ENCODE results near the gene DGLUCY.
"Not testable (repeated sequence)": the region's sequence is repeated elsewhere in the genome, so short reads cannot be mapped to it uniquely, and the experiment has no call there.

The DGLUCY gene

DNA sequence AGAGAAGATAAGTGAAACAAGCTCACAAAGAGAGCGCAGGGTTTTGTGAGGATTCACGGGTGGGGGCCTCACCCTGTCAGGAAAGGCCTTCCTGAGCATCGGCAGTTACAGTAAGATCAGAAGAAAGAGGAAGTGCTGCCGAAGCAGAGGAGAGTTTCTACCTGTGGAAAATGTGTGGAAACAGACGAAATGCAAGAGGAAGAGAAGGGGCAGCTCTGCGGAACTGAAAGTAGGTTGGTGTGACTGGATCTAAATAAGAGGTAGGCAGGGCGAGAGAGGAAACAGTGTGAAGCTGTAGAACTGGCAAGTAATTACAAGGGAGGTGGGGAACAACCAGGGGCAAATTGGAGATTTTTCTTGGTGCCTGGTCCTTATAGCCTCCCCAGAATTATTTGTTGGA, 128.0 kb downstream of the DGLUCY start:
- DNase-seq = no peak

DNA sequence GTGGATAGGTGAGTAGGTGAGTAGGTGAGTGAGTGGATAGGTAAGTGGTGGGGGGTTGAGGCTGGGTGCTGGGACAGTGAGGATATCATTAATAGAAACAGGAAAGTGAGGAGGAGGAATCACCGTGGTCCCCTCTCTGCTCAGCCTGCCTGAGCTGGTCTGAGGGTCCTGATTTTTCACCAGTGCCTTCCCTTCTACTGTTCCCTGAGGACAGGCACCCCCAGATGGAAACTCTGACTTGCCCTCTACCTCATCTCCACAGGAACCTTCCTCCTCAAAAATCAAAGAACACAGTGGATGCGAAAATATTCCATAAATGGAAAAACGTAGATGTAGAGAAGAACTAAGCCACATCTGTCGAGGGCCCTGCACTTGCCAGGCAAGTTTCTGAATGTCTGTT, 128.8 kb downstream of the DGLUCY start:
- no peak for DNase-seq

DNA sequence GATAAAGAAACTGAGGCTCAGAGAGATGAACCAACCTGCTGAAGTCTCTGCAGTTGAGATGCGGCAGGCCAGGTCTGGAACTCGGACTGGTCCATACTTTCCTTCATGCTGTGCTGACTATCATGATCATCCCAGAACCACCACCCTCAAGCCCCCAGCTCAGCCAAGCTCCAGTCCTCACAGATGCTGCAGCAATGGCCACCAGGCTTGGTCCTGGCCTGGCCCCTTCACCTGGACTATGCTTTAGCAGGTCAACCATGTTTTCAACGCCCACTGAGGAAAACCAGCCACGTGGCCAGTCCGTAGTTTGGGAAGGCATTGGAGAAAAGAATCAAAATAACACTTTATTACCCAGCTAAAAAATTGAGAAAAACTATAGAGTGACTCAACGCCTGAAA, 129.2 kb downstream of the DGLUCY start:
- no peak for DNase-seq

DNA sequence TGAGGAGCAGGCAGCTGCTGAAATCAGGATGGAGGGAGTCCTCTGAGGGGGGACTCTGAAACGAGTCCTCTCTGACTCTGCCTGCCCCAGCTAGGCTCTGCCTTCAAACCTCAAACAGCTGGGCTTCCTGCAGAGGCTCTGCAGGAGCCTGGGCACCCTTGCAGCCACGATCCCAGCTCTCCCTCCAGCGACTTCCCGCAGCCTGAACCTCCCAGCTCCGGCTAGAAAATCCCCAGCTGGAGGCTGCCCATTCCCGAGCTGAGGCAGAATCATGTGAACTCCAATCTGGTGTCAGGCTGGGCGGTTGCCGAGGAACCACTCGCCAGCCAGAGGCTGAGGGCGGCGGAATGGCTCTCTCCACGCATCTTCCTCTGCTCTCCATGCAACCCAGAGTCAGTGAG, 130.6 kb downstream of the DGLUCY start, which contains the start of gene GPR68:
Gene GPR68 (minus strand): TSS at position 204 of the 401 bp plus-strand sequence. CDS start 9,654 bp downstream, outside the sequence.
- DNase-seq = no peak

DNA sequence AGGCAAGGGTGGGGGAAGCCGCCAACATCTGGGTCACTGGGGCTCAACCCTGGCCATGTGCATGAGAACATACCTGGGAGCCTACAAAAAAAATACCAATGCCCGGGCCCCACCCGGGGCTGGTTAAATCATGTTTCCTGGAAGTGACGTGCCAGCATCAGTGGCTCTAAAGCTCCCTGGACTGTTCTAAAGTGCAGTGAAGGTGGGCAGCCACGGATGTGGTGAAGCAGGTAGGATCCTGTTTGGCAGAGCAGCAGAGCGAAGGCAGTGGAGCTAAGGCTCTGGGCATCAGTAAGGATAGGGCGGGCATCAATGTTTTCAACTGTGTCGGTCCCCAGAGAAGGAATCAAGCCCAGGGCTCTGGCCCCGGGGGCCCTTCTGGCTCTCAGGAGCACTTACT, 131.2 kb downstream of the DGLUCY start:
- no peak for DNase-seq

DNA sequence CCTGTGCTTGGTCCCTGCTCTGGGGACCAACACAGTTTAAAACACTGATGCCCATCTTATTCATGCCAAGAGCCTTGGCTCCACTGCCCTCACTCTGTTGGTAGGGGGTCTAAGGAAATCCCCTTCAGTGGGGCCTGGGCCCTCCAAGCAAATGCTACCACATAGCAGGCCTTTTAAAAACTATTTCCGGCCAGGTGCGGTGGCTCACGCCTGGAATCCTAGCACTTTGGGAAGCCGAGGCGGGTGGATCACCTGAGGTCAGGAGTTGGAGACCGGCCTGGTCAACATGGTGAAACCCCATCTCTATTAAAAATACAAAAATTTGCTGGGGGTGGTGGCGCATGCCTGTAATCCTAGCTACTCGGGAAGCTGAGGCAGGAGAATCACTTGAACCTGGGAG, 131.7 kb downstream of the DGLUCY start:
- DNase-seq = not testable (repeated sequence)

DNA sequence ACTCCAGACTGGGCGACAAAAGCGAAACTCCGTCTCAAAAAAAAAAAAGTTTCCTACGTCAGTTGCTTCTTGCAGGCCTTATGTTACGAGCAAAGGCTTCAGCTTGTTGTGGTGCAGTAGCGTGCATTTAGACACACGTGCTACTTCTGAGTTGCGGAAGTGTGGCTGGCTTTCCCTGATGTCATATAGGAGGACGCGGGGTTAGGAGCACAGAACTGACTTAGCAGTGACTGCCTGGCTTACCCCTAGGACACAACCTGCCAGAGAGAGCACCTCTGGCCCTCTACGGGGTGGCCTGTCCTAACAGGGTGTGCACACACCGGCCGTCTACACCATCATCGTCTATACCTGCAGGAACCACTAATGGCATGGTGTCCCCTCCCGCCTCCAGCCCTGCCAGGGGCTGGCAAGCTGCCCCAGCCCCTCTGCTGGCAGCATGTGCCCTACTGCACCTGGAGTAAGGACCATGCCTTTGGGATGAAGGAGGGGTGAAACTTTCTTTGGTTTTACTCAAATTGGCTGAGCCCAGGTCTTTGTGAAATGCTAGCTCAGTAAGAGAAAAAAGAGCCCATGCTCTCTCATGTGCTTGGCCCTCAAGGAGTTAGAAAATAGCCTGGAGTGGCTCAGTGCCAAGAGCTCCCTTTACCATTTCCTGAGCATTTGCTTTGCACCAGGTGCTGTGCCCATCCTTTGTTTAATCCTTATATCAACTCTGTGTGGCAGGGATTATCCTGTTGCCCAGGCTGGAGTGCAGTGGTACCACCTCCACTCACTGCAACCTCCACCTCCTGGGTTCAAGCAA, 132.4 kb downstream of the DGLUCY start:
- no peak for DNase-seq

DNA sequence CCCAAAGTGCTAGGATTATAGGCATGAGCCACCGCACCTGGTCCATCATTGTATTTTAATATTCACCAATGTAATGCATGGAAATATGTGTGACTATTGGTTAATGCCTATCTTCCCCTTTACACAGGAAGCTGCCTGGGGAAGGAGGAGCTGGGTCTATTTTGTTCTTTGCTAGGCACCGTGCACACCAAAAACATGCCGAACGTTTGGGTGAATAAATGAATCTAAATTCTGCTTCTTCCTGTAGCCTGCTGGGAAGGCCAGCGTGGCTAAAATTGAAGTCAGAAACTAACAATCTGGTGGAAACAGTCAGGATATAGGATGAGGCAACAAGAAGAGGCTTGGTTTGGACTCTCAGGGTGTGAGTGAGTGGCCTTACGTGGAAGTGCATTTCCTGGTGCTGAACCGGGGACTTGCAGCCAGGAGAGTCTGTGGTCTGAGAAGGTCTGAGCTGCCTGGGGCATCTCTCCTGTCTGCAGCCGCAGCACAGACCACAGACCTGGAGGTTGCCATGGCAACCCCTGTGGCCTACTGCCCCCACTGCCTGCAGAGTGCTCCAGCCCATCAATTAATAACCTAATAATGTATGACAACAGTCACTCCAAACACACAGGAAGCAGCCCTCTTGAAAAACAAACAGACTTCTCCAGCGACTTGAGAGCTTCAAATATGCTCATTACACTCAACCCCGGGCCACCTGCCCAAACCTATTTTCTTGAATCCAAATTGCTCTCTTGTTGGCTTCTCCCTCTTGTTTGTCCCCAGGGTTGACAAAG, 136.2 kb downstream of the DGLUCY start:
- DNase-seq = no peak

DNA sequence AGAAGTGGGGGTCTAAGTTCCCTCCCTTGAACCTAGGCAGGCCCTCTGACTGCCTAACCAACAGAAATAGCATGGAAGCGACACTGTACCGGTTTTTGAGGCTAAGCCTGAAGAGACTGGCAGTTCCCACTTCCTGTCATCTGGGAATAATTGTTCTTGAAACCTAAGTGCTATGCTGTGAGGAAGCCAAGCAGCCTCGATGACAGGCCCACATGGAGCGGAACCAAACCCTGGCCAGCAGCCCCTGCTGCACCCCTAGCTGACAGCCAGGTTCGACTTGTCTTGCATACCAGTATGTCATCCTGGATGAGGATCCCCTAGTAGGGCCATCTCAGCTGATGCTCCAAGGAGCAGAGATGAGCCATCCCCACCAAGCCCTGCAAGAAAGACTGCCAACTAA, 137.0 kb downstream of the DGLUCY start:
- no peak for DNase-seq

DNA sequence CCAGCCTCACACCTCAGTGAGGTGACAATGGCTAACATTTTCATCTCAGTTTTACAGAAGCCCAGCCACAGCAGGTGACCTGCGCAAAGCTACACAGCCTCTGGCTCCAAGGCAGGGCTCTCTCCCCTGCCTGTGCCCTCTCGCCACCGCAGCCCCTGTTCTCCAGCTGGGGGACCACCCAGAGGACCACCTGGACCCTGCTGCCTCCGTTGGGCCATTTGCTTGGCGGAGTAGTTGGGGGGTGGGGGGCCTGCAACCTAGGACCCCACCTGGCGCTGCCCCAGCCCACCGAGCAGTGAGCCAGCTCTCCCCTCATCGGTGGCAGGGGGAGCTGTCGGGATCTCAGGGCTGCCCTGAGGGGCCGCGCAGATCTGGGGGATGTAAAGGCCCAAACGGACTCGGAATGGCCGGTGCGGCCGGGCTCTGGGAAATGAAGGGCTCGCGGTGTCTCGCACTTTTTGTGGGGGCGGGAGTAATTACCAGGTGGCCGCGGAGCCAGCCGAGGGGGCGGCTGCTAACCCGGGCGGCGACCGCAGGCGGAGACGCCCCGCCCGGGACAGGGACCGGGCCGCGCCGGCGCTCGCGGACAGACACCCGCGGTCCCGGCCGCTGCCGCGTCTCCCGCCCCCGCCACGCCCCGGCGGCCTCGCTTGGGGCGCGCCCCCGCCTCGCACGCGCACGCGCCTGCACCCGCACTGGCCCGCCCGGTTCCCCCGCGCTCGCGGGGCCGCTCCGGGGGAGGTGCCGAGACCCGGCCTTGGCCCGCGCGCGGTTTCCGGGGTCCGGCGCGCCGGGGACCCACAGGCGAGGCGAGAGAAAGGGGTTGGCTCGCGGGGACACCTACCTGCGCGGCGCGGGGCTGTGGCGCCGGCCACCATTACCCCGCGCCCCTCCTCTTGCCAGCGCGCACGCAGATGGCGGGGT, 139.3 kb downstream of the DGLUCY start:
- DNase-seq = no peak

DNA sequence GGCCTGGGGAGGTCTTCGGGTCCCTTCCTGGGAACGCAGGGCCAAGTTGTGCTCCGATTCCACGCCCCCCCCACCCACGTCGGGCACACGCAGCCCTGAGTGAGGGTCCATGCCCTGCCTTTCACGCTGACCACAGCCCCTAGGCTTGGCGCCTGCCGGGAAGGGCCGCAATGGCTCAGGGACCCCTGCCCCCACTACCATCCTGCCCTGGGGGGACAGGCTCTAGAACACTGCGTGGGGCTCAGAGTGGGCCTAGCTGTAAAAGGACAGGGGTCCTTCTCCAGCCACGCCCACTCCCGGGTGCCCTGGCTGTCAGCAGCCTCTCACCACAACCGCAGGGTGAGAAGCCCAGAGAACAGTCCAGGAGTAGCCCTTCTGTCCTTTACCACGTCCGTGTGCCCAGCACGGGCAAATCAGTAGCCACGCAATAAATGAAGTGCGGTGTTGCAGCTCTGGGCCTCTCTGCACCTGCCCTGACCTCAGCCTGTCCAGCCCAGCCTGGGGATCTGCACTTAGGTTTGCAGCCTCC, 140.0 kb downstream of the DGLUCY start:
- no peak for DNase-seq

DNA sequence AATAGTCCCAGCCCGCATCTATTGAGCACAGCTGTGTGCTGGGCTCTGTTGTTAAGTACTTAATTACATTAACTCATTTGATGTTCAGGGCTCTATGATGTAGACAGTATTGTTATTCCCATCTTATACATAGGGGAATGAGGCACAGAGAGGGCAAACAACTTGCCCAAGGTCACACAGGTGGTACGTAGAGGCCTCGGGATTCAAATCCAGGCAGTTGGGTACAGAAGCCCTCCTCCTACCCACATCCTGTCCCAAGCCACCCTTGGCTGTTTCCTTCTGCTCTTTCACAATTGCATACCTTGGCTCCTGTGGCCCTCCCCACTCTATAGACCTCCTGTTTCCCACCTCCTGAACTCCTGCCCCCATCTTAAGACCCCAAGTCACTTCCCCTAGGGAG, 140.6 kb downstream of the DGLUCY start:
- DNase-seq = no peak

DNA sequence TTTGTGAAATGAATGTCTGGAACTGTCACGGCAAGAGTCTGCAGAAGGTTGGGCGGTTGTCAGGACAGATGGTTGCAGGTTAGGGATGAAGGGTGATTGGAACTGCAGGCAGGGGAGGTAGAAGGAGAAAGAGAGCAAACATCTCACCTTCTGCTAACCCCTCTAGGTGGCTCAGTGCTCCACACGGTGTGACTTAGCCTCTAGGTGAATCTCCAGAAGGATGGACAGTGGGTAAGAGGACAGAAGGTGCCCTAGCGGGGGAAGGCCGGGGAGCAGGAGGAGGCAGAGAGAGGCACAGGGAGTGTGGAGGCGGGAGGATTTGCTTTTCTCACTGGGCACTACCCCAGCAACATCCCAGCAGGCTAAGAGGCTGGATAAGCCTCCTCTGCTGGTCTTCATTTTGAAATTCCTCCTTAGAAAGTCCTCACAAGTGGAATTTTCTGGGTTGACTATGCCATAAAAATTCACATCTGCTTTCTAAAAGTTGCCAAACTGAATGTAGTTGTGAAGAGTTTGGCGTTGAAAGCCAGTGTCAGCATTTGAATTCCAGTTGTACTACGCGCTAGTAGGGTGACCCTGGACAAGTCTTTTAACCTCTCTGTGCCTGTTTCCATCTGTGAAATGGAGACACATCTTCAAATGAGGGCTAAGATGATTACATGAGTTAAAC, 141.3 kb downstream of the DGLUCY start:
- DNase-seq = no peak

DNA sequence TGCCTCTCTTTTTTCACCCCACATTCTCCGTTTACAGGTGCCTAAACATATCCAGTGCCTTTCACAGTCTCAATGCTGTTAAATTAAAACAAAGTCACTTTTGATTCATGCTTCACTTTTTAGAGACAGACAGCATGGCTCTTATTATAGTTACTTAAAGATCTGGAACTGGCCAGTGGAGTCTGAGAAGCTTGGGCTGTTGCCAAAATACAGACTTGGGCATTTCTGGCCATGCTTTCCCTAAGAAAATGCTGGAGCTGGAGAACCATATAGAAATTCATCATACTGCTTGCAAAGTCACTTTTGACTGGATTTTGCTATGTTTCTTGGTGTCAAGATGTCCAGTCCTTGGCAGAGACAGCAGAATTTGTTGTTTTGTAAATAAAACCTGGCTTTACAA, 142.8 kb downstream of the DGLUCY start:
- DNase-seq = no peak

DNA sequence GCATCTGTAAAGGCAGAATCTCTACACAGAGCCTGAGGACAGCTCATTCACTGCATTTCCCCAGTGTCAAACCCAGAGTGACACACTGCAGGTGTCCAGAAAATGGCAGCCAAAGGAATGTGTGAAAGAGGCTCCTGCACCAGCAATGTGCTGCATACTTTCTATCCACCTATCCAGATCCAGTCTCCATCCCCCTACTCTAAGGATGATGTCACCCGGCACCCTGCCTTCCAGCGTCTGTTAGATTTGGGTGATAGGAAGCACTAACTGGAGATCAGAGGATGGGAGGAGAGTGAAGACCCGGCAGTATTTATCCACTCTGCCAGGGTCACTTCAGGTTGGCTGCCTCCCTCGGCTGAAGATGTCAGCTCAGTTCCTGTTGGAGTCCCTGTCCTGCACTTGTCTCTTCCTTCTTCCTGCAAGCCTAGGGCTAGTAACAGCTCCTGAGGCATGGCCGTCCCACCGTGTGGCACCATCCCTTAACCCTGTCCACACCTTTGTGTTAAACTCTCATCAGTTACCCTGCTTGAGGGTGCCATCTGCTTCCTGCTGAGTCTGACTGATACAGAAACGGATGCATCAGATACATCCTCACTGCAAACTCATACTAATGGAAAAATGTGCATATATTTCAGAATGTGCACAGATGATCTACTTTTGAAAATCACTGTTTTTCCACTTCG, 143.6 kb downstream of the DGLUCY start:
- DNase-seq = no peak

DNA sequence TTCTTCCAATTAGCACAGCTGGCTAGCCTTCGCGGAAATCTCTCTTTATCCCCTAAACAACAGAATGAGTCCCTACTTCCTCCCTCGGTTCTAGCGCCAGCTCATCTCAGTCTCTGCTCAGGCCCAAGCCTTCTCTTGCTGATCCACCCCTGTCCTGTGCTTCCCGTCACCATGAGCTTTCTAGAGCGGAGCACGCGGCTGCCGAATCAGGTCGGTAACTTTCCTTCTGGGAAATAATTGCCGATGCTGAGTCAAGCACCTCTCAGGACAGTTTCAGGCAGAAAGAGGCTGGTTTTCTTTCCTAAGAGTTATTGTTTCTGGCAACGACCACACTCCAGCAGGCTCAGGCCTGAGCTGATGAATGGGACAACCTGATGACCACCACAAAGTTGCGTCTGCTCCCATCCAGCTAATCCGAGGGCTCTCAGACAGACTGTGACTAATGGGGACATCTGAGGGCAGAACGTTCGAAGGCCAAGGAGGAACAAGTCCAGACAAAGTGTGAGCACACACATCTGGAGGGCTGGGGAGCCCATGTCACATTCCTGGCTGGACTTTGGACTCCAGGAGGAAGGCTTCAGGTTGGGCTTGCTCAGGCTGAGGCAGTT, 144.2 kb downstream of the DGLUCY start:
- no peak for DNase-seq

DNA sequence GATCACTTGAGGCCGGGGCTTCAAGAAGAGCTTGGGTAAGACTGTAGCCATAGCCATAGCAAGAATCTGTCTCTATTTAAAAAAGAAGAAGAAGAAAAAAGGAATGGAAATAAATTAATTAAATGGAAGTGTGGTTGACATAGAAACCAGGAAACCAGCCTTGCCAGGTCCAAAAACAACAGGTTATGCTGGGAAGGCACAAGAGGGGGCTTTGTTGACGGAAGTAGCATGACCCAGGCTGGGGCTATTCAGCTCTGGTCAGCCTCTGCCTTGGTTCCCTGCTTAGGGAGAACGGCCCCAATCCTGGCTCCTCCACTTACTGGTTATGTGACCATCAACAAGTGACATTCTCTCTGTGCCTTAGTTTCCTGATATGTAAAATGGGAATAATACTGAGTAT, 145.0 kb downstream of the DGLUCY start:
- no peak for DNase-seq

DNA sequence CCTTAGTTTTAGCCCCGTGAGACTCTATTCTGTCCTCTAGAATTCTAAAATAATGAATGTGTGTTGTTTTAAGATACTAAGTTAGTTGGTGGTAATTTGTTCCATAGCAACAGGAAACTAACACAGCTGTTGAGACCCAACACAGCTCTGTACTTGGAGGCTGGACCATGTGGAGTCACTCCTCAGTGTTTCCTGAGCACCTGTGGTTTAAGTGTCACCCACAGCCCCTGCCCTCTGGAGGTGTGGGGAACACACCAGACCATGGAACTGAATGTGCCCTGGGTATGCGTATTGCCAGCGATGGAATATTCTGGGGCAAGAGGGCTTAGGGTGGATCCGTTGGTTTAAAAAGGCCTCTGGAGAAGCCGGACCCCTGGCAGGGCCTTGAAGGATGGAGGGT, 147.2 kb downstream of the DGLUCY start:
- no peak for DNase-seq

DNA sequence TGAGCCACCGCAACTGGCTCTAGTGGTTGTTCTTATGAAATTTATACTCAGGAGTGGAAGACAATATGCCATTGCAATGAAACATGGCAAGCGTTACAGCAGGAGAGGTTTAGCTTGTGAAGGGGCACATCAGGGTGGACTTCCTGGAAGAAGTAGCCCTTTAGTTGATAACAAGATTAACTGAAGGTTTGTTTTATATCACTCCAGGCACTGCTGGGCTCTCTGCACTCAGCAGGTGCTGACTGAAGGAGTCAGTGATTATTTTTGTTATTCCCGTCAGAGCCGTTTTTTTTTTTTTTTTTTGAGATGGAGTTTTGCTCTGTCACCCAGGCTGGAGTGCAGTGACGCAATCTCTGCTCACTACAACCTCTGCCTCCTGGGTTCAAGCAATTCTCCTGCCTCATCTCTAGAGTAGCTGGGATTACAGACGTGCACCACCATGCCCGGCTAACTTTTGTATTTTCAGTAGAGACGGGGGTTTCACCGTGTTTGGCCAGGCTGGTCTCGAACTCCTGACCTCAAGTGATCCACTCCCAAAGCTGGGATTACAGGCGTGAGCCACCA, 148.2 kb downstream of the DGLUCY start:
- DNase-seq = no peak

DNA sequence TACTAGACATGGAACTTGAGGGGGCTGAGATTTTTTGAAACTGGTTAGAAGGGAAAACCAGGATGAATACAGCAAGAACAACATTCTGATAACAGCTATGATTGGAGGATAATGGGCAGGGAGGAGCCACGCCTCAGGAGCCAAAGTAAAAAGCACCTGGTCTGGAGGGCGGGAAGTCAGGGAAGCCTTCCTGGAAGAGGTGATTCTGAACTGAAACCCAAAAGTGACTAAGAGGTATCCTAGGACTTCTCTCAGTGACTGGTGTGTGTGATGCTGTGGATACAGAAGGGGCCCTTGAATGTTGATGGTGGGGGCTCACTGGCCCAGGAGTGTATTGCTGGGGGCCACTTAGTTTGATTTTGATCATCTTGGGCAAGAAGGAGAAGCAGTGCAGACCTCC, 149.5 kb downstream of the DGLUCY start:
- no peak for DNase-seq
